Measurements from ENCODE around the gene ISG20.
A peak's percentile ranks its signal among the peaks of the same experiment; 100 is the strongest.

Gene ISG20

DNA sequence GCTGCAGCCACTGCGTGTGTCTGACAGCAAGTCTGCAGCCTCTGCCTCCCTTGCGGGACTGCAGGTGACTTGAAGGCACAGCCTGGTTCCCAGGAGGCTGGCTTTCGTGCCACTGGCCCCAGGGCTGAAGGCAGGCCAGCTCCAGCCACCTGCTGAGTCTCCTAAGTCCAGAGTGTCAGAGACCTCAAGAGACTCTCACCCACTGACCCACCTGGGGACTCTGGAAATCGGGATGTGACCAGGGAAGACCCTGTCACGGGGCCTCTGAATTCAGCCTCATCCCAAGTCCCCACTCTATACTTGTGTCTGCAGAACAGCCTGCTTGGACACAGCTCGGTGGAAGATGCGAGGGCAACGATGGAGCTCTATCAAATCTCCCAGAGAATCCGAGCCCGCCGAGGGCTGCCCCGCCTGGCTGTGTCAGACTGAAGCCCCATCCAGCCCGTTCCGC lies 16.3 kb downstream of the ISG20 start:
- DNase-seq: no peak

- no peak for DNase-seq
These were observed 17.1 kb downstream of the ISG20 start for GRCh38 chr15:88655800-88656488.

- DNase-seq: no peak
These were observed 18.0 kb downstream of the ISG20 start for GRCh38 chr15:88656760-88657221.

- no peak for DNase-seq
These were observed 18.7 kb downstream of the ISG20 start for GRCh38 chr15:88657326-88658069.

- no peak for DNase-seq
These were observed 19.5 kb downstream of the ISG20 start for GRCh38 chr15:88658070-88658965.

- DNase-seq: no peak
These were observed 20.4 kb downstream of the ISG20 start for GRCh38 chr15:88658972-88659931.

- no peak for DNase-seq
These were observed 22.4 kb downstream of the ISG20 start for GRCh38 chr15:88661041-88661700.

DNA sequence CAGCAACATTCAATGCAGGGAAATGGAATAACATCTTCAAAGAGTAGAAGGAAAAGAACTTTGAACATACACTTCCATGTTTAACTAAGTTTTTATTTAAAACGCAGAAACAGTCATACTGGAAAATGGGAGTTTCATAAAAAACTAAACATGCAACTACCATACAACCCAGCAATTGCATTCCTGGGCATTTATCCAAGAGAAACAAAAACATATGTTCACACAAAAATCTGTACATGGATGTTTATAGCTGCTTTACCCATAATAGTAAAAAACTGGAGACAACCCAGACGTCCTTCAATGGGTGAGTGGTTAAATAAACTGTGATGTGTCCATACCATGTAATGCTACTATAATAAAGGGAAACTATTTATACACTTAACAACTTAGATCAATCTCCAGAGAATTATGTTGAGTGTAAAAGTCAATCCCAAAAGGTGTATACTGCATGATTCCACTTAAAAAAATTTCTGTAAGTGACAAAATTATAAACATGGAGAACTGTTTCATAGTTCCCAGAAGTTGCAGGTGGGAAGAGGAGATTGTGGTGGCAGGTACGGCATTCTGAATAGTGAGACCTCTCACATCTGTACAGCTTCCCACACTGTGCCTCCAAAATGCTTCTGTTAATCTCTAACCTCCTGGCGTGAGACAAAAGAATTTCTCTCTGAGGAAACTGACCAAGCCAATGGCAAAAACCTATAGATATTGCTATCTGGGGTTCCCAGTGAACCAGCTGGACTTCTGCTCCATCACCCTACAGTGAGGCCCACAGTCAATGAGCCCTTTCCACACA lies 23.1 kb downstream of the ISG20 start:
- DNase-seq: no peak

DNA sequence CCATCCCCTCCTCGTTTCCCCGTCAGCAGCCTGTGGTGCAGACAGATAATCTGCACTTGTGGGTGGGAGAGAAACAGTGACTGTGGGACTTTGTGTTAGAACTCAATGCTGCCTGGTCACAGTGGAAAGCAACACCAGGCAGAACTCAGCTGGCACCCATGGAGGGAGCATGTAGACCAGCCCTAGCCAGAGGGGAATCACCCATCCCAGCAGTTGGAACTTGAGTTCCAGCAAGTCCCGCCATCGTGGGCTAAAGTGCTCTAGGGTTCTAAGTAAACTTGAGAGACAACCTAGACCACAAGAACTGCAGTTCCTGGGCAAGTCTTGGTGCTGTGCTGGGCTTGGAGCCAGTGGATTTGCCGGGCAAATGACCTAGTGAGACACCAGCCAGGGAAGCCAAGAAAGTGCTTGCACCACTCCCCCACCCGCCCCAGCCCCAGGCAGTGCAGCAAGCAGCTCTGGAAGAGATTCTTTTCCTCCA lies 24.4 kb downstream of the ISG20 start:
- DNase-seq: peak; percentile 72

GRCh38 chr15:88664151-88664778 lies 25.4 kb downstream of the ISG20 start:
- no peak for DNase-seq

GRCh38 chr15:88674661-88675060 lies 35.8 kb downstream of the ISG20 start:
- no peak for DNase-seq

- no peak for DNase-seq
These were observed 39.9 kb downstream of the ISG20 start for GRCh38 chr15:88678755-88679154.

DNA sequence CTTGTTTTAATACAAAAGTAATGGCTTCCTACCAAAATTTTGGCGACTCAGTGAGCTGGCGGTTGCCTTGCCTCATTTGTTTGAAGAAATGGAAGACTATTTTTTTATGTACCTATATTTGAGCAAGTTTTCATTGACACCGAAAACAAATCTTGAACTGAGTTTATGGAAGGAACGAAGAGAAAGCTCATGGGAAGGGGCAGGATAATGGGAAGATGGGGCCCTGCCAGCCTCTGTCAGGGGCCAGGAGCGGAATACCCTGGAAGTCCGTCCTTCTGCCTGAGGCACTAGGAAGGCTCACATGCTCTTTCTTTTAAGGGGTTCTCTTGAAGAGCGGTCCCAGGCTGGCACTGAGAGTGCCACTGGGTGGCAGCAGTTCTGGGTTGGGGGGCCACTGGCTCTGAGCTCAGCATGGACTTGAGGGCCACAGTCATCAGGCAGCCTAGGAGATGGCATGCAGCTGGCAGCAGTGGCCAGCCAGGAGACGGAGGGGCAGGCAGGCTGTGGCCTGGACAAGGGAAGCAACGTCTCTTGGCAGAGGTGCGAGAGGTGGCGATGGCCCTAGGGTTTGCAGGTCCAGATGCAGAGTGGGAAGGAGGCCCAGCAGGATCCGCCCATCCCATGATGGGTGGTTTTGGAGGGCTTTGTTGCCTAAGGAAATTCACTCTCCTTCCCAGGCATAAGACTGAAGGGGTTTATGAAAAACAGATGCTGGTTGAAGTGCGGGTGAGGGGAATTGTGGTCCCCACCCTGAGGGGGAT lies 41.6 kb downstream of the ISG20 start:
- DNase-seq: no peak

- no peak for DNase-seq
These were observed 42.9 kb downstream of the ISG20 start for GRCh38 chr15:88681610-88682221.

DNA sequence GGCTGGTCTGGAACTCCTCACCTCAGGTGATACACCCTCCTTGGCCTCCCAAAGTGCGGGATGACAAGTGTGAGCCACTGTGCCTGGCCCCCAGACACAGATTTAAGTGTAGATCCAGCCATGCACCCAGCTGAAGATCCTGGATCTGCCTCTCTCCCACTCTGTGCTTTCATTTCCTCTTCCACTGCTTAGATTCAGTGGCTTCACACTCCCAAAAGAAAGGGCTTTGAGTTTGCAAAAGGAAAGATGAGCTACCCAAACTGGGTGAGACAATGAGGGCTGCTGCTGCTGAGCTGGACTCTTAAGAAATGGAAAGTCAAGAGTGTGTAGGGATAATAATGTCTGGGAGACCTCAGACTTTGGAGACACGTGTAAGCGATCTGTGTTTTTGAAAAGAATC lies 45.5 kb downstream of the ISG20 start:
- DNase-seq: no peak

DNA sequence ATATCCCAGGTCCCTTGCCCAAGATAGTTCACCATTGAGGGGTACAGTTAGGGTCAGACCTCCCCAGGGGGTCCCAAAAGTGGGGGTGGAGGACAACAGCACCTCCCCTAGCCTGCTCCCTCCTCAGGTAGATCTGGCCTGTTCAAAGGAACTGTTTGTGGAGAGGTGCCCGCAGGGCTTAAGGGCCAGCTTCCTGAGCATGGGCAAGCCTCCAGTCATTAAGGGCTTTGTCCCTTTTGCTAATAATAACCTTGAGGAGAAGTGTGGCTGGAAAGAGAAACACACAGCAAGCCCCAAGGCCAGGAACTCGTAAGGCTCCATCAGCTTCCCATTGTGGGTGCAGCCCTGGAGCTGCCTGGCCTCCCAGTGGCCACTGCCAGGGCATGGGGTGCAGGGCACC lies 47.4 kb downstream of the ISG20 start:
- no peak for DNase-seq

DNA sequence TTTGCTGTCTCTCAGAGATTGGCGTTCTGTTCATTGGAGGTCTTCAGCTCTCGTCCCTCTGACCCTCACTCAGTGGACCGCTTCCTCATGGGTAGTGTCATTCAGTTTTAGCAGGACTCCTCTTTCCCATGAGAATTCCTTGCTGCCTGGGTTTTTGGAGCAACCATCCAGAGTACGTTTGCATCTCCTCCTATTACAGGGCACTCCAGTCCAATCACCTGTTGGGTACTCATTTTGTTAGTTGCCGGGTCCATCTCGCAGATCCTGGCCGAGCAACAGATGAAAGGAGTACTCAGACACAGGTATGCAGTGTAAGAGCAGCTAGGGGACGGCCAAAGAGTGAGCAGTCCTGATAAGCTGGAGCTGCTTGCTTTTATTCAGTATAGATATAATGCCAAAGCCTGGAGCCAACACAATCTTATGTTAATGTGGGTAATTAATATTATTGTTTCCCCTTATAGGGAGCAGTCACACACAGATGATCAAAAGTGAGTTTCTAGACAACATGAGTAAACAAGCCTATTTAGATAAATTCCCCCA lies 49.6 kb downstream of the ISG20 start:
- DNase-seq: no peak

DNA sequence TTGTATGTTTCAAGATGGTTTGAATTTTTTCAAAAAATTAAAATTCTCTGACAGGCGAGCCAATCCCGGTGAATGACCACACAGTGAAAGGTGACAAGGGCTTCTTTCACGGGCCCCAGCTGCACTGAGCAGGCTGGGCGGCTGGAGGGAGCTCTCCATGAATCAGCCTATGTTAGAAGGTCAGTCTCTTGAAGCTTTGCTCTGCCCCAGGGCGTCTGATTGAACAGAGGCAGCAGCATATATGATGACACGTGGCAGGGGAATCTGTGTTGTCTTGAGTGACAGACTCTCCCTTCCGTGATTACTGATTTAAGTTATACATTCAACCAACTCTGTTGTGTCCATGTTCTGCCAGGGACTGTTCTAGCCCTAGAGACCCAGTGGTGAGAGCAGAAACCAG lies 51.5 kb downstream of the ISG20 start:
- no peak for DNase-seq

- no peak for DNase-seq
These were observed 54.4 kb downstream of the ISG20 start for GRCh38 chr15:88693191-88693590.
